Mammary epithelial cell (primary cell): ENCODE results near the gene GDAP1L1.

Experiments
- CTCF ChIP-seq, 2 donors: IDR thresholded peaks in 1 of 2; conservative IDR thresholded peaks in 1 of 2; 2 replicates each; pipeline ENCODE4 v1.5.1; 2011 to 2012; ENCODE audit warnings: inconsistent platforms in 2 of 2, low read length in 2 of 2, mild to moderate bottlenecking in 2 of 2, control low read depth in 1 of 2, low read depth in 1 of 2; ENCODE audit not compliant: insufficient read depth in 1 of 2; ENCODE audit errors: extremely low read depth in 1 of 2
- EZH2 ChIP-seq: IDR thresholded peaks from 2 replicates; pipeline ENCODE4 v1.6.1; 2012; ENCODE audit warnings: low read length, inconsistent platforms, borderline replicate concordance

- TF ChIP-seq CTCF (conservative IDR thresholded peaks at IDR 0.05 in 1 of 2, IDR thresholded peaks at IDR 0.05 in 1 of 2; ENCODE audit: extremely low read depth in 1 of 2, insufficient read depth in 1 of 2, low read depth in 1 of 2, low read length in 2 of 2) (no peak), EZH2 (no peak)
Measured at GRCh38 chr20:44326391-44327159, 79.5 kb downstream of the GDAP1L1 start.
